HepG2 (cell line): ENCODE data around the gene SNRPB2. TPM values are rescaled to one million over a fixed set of nuclear protein-coding genes. Genes with fewer than 3 reads are reported as not detected.

ENCODE experiments used
- AKNA ChIP-seq: sonication (generic); formaldehyde crosslinking; IDR thresholded peaks from 2 replicates; pipeline ENCODE4 v1.4.0; 2020; ENCODE audit warnings: missing genetic modification reagents, borderline replicate concordance
- ASH2L ChIP-seq: fragments of 300-600, 200-600 bp; sonication (generic); IDR thresholded peaks from 2 replicates; pipeline ENCODE4 v1.7.0; 2017; ENCODE audit warnings: low read depth, mild to moderate bottlenecking, moderate library complexity, mixed read lengths, low read length; ENCODE audit not compliant: insufficient read length
- ATF6 ChIP-seq: sonication (generic); formaldehyde crosslinking; conservative IDR thresholded peaks from 2 replicates; pipeline ENCODE4 v1.4.0; 2020; ENCODE audit warnings: missing genetic modification reagents
- GTF3A ChIP-seq: sonication (generic); formaldehyde crosslinking; conservative IDR thresholded peaks from 2 replicates; pipeline ENCODE4 v1.4.0; 2020; ENCODE audit warnings: mild to moderate bottlenecking, missing genetic modification reagents
- HHEX ChIP-seq: IDR thresholded peaks from 2 replicates; pipeline ENCODE4 v1.6.1; 2016; ENCODE audit warnings: control low read depth
- JUNB ChIP-seq: sonication (generic); formaldehyde crosslinking; IDR thresholded peaks from 2 replicates; pipeline ENCODE4 v1.8.0; 2022; ENCODE audit warnings: missing genetic modification reagents, mild to moderate bottlenecking, borderline replicate concordance
- MEIS2 ChIP-seq: sonication (generic); formaldehyde crosslinking; IDR thresholded peaks from 2 replicates; pipeline ENCODE4 v1.9.0; 2021; ENCODE audit warnings: mild to moderate bottlenecking, missing genetic modification reagents
- MXD1 ChIP-seq: sonication (generic); formaldehyde crosslinking; IDR thresholded peaks from 2 replicates; pipeline ENCODE4 v1.4.0; 2020; ENCODE audit warnings: mild to moderate bottlenecking, missing genetic modification reagents
- SMARCE1 ChIP-seq: fragments of 450-650 bp; IDR thresholded peaks from 2 replicates; pipeline ENCODE4 v1.6.1; 2017; ENCODE audit warnings: borderline replicate concordance
- SNAPC2 ChIP-seq: sonication (generic); formaldehyde crosslinking; IDR thresholded peaks from 2 replicates; pipeline ENCODE4 v1.8.1; 2022; ENCODE audit warnings: mild to moderate bottlenecking, missing genetic modification reagents
- SP2 ChIP-seq: sonication (generic); formaldehyde crosslinking; IDR thresholded peaks from 2 replicates; pipeline ENCODE4 v1.5.1; 2020; ENCODE audit warnings: mild to moderate bottlenecking, missing genetic modification reagents
- THYN1 ChIP-seq: sonication (generic); formaldehyde crosslinking; IDR thresholded peaks from 2 replicates; pipeline ENCODE4 v1.8.1; 2023; ENCODE audit warnings: low read depth, mild to moderate bottlenecking, moderate library complexity, missing genetic modification reagents, borderline replicate concordance
- TP53 ChIP-seq: sonication (generic); formaldehyde crosslinking; conservative IDR thresholded peaks from 2 replicates; pipeline ENCODE4 v1.4.0; 2020; ENCODE audit warnings: missing genetic modification reagents
- ZNF225 ChIP-seq: sonication (generic); formaldehyde crosslinking; IDR thresholded peaks from 2 replicates; pipeline ENCODE4 v1.4.0; 2020; ENCODE audit warnings: mild to moderate bottlenecking, missing genetic modification reagents
- ZNF230 ChIP-seq: sonication (generic); formaldehyde crosslinking; IDR thresholded peaks from 2 replicates; pipeline ENCODE4 v1.4.0; 2020; ENCODE audit warnings: mild to moderate bottlenecking, missing genetic modification reagents
- ZNF367 ChIP-seq: sonication (generic); formaldehyde crosslinking; IDR thresholded peaks from 2 replicates; pipeline ENCODE4 v1.4.0; 2020; ENCODE audit warnings: missing genetic modification reagents, borderline replicate concordance
- ZNF616 ChIP-seq: sonication (generic); formaldehyde crosslinking; IDR thresholded peaks from 2 replicates; pipeline ENCODE4 v1.5.0; 2020; ENCODE audit warnings: low read depth, mild to moderate bottlenecking, missing genetic modification reagents
- ZNF678 ChIP-seq: sonication (generic); formaldehyde crosslinking; IDR thresholded peaks from 2 replicates; pipeline ENCODE4 v1.4.0; 2020; ENCODE audit warnings: mild to moderate bottlenecking, missing genetic modification reagents
- ZNF781 ChIP-seq: sonication (generic); formaldehyde crosslinking; IDR thresholded peaks from 2 replicates; pipeline ENCODE4 v1.5.1; 2020; ENCODE audit warnings: borderline replicate concordance, mild to moderate bottlenecking, missing genetic modification reagents; ENCODE audit errors: not compliant biosample characterization
- ZSCAN20 ChIP-seq: sonication (generic); formaldehyde crosslinking; IDR thresholded peaks from 2 replicates; pipeline ENCODE4 v1.4.0; 2020; ENCODE audit warnings: missing genetic modification reagents, mild to moderate bottlenecking, borderline replicate concordance
- polyA plus RNA-seq, 8 experiments: library from polyadenylated mRNA; depleted of rRNA in 3 of 8; stranded (reverse) in 7 of 8; unstranded in 1 of 8; fragments of >200 nt; fragmentation: Illumina TruSeq in 4 of 8; extraction: Trizol in 4 of 8; gene quantifications; 2 replicates each; pipeline versions ENCODE4 v1.2.1 to v1.2.3, GENCODE V29; 2011 to 2016; ENCODE audit warnings: low read depth in 4 of 8, missing spikeins in 1 of 8, mixed read lengths in 1 of 8; ENCODE audit not compliant: insufficient read depth in 1 of 8
- total RNA-seq, 5 experiments: library from RNA; depleted of rRNA; stranded (reverse); fragments of >200 nt; fragmentation: Illumina TruSeq; extraction: Trizol; gene quantifications; 2 replicates each; pipeline ENCODE4 v1.2.3, GENCODE V29; 2016; ENCODE audit warnings: low read depth in 1 of 5

SNRPB2 gene
- total and polyA plus RNA-seq, 2 of the 13 experiments (the other 11 are each of a cell fraction or from before 2014, with no cell fraction given) = 107 to 204 TPM

GRCh38 chr20:16729565-16730460 lies at the start of gene SNRPB2 (continued):
- TF ChIP-seq ATF6 (CRISPR knock-in tag) (peak; percentile 95; the same call in 1 of the 2 replicates), ZNF230 (peak; percentile 98), TP53 (peak; percentile 74; the same call in 1 of the 2 replicates), THYN1 (CRISPR knock-in tag) (no peak), ZNF678 (CRISPR knock-in tag) (peak; percentile 99), ZNF367 (CRISPR knock-in tag) (no peak), ASH2L (peak; percentile 100), SMARCE1 (no peak), JUNB (CRISPR knock-in tag) (peak; percentile 76; the same call in 1 of the 2 replicates), MXD1 (peak; percentile 79), ZSCAN20 (CRISPR knock-in tag) (no peak; the same call in 1 of the 2 replicates), MEIS2 (CRISPR knock-in tag) (peak; percentile 71; the same call in 1 of the 2 replicates), ZNF781 (CRISPR knock-in tag) (peak; percentile 93), SP2 (CRISPR knock-in tag) (peak; percentile 81), SNAPC2 (CRISPR knock-in tag) (peak; percentile 84), ZNF225 (peak; percentile 100), HHEX (CRISPR knock-in tag) (peak; percentile 60), ZNF616 (CRISPR knock-in tag) (peak; percentile 91; the same call in 1 of the 2 replicates), AKNA (CRISPR knock-in tag) (no peak; the same call in 1 of the 2 replicates), GTF3A (peak; percentile 98)
